Stomach (tissue), 9 donors: ENCODE results near the gene TAS1R3. TPM values are rescaled to one million over a fixed set of nuclear protein-coding genes. Genes with fewer than 3 reads are reported as not detected.
A peak's percentile ranks its signal among the peaks of the same experiment; 100 is the strongest.

Experiments
- DNase-seq, 2 donors: peaks; one replicate each; pipeline versions ENCODE4 v3.0.0 to v3.0.0-alpha.2; 2013 to 2019
- H3K27ac ChIP-seq, 5 donors: fragments of 200-600 bp in 4 of 5; sonication (generic) in 4 of 5; one replicate each; pipeline ENCODE4 v1.5.1; 2013 to 2019; ENCODE audit warnings: mild to moderate bottlenecking in 1 of 5, moderate library complexity in 1 of 5
- H3K27me3 ChIP-seq, 3 donors: fragments of 200-600 bp; sonication (generic); one replicate each; pipeline ENCODE4 v1.5.1; 2017 to 2019; ENCODE audit warnings: mixed run types in 1 of 3
- H3K36me3 ChIP-seq, 4 donors: fragments of 200-600 bp; sonication (generic); 1 replicate in 3 of 4; 2 replicates in 1 of 4; pipeline ENCODE4 v1.5.1; 2016 to 2019
- H3K4me1 ChIP-seq, 4 donors: fragments of 200-600 bp; sonication (generic); one replicate each; pipeline ENCODE4 v1.5.1; 2016 to 2019
- H3K4me3 ChIP-seq, 4 donors: fragments of 200-600 bp; sonication (generic) in 3 of 4; one replicate each; pipeline ENCODE4 v1.5.1; 2016 to 2019; ENCODE audit warnings: mild to moderate bottlenecking in 1 of 4
- H3K9me3 ChIP-seq, 4 donors: fragments of 200-600 bp; sonication (generic); one replicate each; pipeline ENCODE4 v1.5.1; 2016 to 2019
- EP300 ChIP-seq: sonication (generic); formaldehyde crosslinking; IDR thresholded peaks from one replicate; pipeline ENCODE4 v1.6.1; 2017; ENCODE audit warnings: antibody characterized with exemption
- POLR2A ChIP-seq, 4 donors: fragments of 450-650 bp; IDR thresholded peaks; one replicate each; pipeline ENCODE4 v1.6.1; 2016; ENCODE audit warnings: antibody characterized with exemption in 4 of 4, control low read depth in 2 of 4, mild to moderate bottlenecking in 1 of 4, moderate library complexity in 1 of 4
- POLR2AphosphoS5 ChIP-seq, 3 donors: sonication (generic); formaldehyde crosslinking; IDR thresholded peaks; one replicate each; pipeline ENCODE4 v1.6.1; 2016; ENCODE audit warnings: antibody characterized with exemption in 3 of 3
- WGBS, 5 donors: extraction: QIAGEN DNeasy Blood & Tissue Kit in 3 of 5; methylation state at CpG; one replicate each; pipeline versions ENCODE4 v1.1.5 to v1.1.7; 2013 to 2018; 5-methylcytosine and 5-hydroxymethylcytosine counted together
- intact Hi-C: fragments of 100-400 bp; cut with DNase I; formaldehyde crosslinking; loops from one replicate; pipeline ENCODE4 v1.15.1; 2023; ENCODE audit warnings: low total_unique reads
- polyA plus RNA-seq, 3 donors: library from polyadenylated mRNA; stranded (reverse); fragments of 200-250 nt; gene quantifications; one replicate each; pipeline ENCODE4 v1.2.3, GENCODE V29; 2013
- total RNA-seq, 5 donors: library from RNA; depleted of rRNA; stranded (reverse); fragments of >200 nt; gene quantifications; one replicate each; pipeline versions ENCODE4 v1.1.0 to v1.2.3, GENCODE V29; 2014 to 2016
- TF ChIP-seq, protein P1 (sequence below), 7 experiments: fragments of 450-650 bp in 4 of 7; fragments of 200-600 bp in 3 of 7; sonication (generic) in 3 of 7; IDR thresholded peaks; one replicate each; pipeline ENCODE4 v1.5.1; 2016 to 2019; ENCODE audit warnings: antibody characterized with exemption in 7 of 7, control low read depth in 2 of 7, mild to moderate bottlenecking in 1 of 7
- donor health status: healthy with polysubstance abuse.
- donor health status: Bipolar disorder and iron deficiency.
- donor health status: healthy.

The TAS1R3 gene
- total and polyA plus RNA-seq, 8 donors, result 0.10 to 11.7 (median 0.37) TPM; not detected in 3

DNA sequence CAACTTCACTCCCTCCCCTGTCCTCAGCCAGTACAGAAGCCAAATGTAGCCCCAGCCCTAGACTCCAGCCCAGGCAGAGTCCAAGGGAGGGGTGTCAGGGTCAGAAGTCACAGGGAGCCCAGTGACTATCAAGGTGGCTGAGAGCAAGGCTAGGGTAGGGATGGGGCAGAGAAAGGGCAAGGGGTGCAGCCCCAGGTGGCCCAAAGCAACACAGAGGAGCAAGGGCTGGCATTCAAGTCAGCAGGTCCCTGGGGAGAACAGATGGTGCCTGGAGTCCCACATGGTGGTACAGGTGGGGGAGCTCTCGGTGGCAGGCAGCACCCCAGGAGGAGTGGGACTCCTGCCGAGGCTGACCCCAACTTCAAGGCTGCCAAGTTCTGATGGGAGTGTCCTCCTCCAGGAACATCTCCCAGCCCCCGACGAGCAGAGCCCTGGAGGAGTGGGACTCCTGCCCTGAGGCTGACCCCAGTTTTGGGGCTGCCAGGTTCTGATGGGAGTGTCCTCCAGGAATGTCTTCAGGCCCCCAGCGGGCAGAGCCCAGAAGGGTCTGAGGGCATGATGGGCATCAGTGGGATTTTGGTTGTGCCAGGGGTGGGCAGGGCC lies 21.8 kb downstream of the TAS1R3 start:
- intact Hi-C loops, result no loop called here
- no peak for TF ChIP-seq POLR2A (IDR thresholded peaks at IDR 0.05)
- TF ChIP-seq EP300, result no peak
- TF ChIP-seq, protein P1, sequence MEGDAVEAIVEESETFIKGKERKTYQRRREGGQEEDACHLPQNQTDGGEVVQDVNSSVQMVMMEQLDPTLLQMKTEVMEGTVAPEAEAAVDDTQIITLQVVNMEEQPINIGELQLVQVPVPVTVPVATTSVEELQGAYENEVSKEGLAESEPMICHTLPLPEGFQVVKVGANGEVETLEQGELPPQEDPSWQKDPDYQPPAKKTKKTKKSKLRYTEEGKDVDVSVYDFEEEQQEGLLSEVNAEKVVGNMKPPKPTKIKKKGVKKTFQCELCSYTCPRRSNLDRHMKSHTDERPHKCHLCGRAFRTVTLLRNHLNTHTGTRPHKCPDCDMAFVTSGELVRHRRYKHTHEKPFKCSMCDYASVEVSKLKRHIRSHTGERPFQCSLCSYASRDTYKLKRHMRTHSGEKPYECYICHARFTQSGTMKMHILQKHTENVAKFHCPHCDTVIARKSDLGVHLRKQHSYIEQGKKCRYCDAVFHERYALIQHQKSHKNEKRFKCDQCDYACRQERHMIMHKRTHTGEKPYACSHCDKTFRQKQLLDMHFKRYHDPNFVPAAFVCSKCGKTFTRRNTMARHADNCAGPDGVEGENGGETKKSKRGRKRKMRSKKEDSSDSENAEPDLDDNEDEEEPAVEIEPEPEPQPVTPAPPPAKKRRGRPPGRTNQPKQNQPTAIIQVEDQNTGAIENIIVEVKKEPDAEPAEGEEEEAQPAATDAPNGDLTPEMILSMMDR (IDR thresholded peaks at IDR 0.05), result no peak
- no peak for TF ChIP-seq POLR2AphosphoS5 (IDR thresholded peaks at IDR 0.05)
- WGBS, 5 donors, result 8 to 27% (median 21%) methylated on average over 2 to 5 of the region's 5 CpGs
- H3K9me3 ChIP-seq, result no peaks in the 10 kb centered on the region
- peaks cover 55 to 71% (median 67%) of the 10 kb centered on the region in 4 donors for H3K4me1 ChIP-seq
- H3K36me3 ChIP-seq, result peaks cover 0 to 23% (median 8%) of the 10 kb centered on the region in 4 donors
- H3K27ac ChIP-seq, result peak overlapping the region in 2 of 5 donors; percentile 64 to 72
- peaks cover 0 to 65% (median 45%) of the 10 kb centered on the region in 3 donors for H3K27me3 ChIP-seq
- no peak overlapping the region for H3K4me3 ChIP-seq
- DNase-seq, result no peak

DNA sequence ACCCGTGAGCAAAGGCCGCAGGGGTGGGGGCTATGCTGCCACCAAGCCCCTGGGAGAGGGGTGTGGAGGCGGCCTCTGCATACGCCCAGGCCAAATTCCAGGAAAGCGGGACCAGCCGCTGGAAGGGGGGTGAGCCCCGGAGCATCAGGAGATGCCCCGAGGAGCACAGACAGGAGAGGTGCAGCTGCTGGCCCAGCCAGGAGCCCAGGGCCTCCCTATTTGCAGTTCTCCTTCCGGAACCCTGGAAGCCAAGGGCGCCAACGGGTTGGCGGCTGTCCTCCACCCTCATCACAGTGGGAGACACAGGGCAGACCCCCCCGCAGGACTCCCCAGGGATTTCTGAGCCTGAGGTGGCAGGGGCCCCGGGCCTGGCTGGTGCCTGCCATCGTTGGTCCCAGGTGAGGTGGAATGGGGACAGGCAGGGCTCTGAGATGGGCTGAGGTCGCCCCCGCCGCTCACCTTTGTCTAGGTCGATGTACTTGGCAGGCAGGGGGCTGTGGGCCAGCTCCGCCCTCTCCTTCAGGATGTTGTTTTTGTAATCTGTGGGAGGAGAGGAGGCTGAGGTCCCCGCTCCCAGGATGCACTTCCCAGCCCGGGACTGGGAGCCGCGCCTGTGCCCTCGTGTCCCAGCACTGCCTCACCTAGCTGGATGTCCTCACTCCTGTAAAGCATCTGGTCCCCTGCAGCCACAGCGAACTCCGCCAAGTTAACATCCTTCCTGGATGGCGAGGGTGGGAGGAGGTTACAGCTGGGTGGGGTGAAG lies 22.5 kb downstream of the TAS1R3 start:
- Histone ChIP-seq H3K27me3 (peaks cover 0 to 72% (median 48%) of the 10 kb centered on the region in 3 donors), H3K9me3 (no peaks in the 10 kb centered on the region), H3K27ac (peak overlapping the region in 2 of 5 donors; percentile 64 to 72), H3K36me3 (peaks cover 0 to 23% (median 8%) of the 10 kb centered on the region in 4 donors), H3K4me1 (peaks cover 54 to 72% (median 67%) of the 10 kb centered on the region in 4 donors), H3K4me3 (no peak overlapping the region)
- DNase-seq, result no peak
- TF ChIP-seq EP300 (no peak), POLR2A (IDR thresholded peaks at IDR 0.05) (no peak), POLR2AphosphoS5 (IDR thresholded peaks at IDR 0.05) (no peak)
- TF ChIP-seq, protein P1 (IDR thresholded peaks at IDR 0.05), result no peak
- intact Hi-C loops, result no loop called here
- WGBS, 5 donors, result 22 to 41% (median 29%) methylated on average over 20 to 28 of the region's 28 CpGs

DNA sequence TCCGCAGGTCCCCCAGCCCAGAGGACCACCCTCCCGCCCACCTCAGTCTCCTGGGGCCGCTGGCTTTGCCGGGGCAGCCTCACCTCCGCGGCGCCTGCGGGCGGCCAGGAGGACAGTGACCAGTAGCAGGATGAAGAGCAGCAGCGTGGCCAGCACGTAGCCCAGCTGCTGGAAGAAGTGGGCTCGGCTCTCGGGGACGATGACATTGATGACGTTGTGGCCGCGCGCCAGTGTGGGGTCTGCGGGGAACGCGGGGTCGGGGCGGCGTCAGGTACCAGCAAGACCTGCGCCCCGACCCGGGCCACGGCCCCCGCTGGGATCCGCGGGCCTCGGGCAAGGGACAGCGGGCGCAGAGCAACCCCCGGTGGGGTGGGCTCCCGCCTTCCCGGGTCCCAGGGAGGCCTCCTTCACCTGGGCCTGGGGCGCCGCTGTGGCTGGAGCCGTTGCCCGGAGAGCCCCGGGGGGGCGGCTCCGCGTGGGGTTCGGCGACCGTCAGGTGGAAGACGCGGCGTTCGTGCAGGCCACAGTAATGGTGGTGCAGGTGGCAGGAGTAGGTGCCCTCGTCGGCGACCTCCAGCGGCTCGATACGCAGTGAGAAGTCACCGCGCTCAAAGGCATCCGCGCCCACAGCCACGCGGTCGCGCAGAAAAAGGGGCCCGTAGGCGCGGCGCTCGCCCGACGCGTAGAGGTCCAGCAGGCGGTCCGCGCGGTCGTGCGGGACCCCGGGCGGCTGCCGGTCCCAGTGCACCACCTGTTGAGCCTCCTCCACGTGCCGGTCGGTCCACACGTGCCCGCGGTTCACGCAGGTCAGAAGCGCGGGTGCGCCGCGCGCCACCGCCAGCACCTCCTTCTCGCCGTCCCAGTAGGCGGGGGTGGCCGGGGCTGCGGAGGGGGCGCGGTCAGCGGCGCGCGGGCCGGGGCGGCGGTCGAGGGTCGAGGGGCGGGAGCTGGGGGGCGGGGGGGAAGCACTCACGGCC lies 23.5 kb downstream of the TAS1R3 start:
- Histone ChIP-seq H3K27ac (peak overlapping the region in 2 of 5 donors; percentile 84 to 87), H3K36me3 (peaks cover 0 to 23% (median 8%) of the 10 kb centered on the region in 4 donors), H3K4me3 (peak overlapping the region; percentile 25 to 47 (median 32)), H3K9me3 (no peaks in the 10 kb centered on the region), H3K27me3 (peaks cover 0 to 82% (median 50%) of the 10 kb centered on the region in 3 donors), H3K4me1 (peaks cover 64 to 82% (median 76%) of the 10 kb centered on the region in 4 donors)
- intact Hi-C loops, result no loop called here
- WGBS, 5 donors, result 33 to 52% (median 47%) methylated on average over 63 to 116 of the region's 116 CpGs
- TF ChIP-seq POLR2AphosphoS5 (IDR thresholded peaks at IDR 0.05) (no peak), EP300 (no peak), POLR2A (IDR thresholded peaks at IDR 0.05) (no peak)
- TF ChIP-seq, protein P1 (IDR thresholded peaks at IDR 0.05), result no peak
- DNase-seq, result no peak
